Nephron (organoid): ENCODE results near the gene TOPBP1.

Source experiments
- H3K27ac Mint-ChIP-seq, 3 experiments: 2 replicates each; pipeline ENCODE4 v1.8.0; 2020; ENCODE audit warnings: mixed read lengths in 3 of 3, mild to moderate bottlenecking in 2 of 3, moderate library complexity in 1 of 3
- H3K27me3 Mint-ChIP-seq: 2 replicates; pipeline ENCODE4 v1.8.0; 2021; ENCODE audit warnings: low read depth, mild to moderate bottlenecking, moderate library complexity, mixed read lengths
- H3K36me3 Mint-ChIP-seq: 2 replicates; pipeline ENCODE4 v1.8.0; 2020; ENCODE audit warnings: low read depth, mixed read lengths
- H3K4me1 Mint-ChIP-seq: 2 replicates; pipeline ENCODE4 v1.8.0; 2020; ENCODE audit warnings: mixed read lengths
- H3K4me3 Mint-ChIP-seq, 3 experiments: 2 replicates each; pipeline ENCODE4 v1.8.0; 2020; ENCODE audit warnings: mild to moderate bottlenecking in 3 of 3, mixed read lengths in 3 of 3, moderate library complexity in 2 of 3
- H3K9me3 Mint-ChIP-seq: 2 replicates; pipeline ENCODE4 v1.8.0; 2020; ENCODE audit warnings: mixed read lengths
- TF ChIP-seq, protein P1 (sequence below), 3 experiments: fragments of 200-600 bp; sonication (generic); IDR thresholded peaks; one replicate each; pipeline ENCODE4 v1.5.0; 2021; ENCODE audit warnings: antibody characterized with exemption in 3 of 3; ENCODE audit not compliant: unreplicated experiment in 3 of 3

Gene TOPBP1

DNA sequence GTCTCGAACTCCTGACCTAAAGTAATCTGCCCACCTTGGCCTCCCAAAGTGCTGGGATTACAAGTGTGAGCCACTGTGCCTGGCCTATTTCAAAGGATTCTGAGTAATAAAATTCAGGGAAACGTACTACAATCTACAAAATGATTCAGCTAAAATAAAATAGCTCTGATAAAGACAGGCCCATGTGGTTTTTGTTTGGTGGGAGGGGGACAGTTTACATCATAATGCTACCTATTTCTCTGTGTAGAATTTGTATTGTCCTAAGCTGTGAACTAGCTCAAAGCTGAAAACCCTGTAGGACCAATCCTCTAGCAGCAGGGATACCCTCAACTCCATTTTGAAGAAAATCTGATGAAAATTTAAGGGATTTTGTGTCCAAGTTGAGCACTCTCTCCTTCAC lies 62.5 kb downstream of the TOPBP1 start:
- H3K4me3 Mint-ChIP-seq, result no peak overlapping the region
- peaks cover 9% of the 10 kb centered on the region for H3K4me1 Mint-ChIP-seq
- peaks cover 16% of the 10 kb centered on the region for H3K36me3 Mint-ChIP-seq
- no peaks in the 10 kb centered on the region for H3K27me3 Mint-ChIP-seq
- H3K9me3 Mint-ChIP-seq, result no peaks in the 10 kb centered on the region
- TF ChIP-seq, protein P1, sequence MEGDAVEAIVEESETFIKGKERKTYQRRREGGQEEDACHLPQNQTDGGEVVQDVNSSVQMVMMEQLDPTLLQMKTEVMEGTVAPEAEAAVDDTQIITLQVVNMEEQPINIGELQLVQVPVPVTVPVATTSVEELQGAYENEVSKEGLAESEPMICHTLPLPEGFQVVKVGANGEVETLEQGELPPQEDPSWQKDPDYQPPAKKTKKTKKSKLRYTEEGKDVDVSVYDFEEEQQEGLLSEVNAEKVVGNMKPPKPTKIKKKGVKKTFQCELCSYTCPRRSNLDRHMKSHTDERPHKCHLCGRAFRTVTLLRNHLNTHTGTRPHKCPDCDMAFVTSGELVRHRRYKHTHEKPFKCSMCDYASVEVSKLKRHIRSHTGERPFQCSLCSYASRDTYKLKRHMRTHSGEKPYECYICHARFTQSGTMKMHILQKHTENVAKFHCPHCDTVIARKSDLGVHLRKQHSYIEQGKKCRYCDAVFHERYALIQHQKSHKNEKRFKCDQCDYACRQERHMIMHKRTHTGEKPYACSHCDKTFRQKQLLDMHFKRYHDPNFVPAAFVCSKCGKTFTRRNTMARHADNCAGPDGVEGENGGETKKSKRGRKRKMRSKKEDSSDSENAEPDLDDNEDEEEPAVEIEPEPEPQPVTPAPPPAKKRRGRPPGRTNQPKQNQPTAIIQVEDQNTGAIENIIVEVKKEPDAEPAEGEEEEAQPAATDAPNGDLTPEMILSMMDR (IDR thresholded peaks at IDR 0.05; ENCODE audit: unreplicated experiment in 3 of 3), result no peak
- no peak overlapping the region for H3K27ac Mint-ChIP-seq

DNA sequence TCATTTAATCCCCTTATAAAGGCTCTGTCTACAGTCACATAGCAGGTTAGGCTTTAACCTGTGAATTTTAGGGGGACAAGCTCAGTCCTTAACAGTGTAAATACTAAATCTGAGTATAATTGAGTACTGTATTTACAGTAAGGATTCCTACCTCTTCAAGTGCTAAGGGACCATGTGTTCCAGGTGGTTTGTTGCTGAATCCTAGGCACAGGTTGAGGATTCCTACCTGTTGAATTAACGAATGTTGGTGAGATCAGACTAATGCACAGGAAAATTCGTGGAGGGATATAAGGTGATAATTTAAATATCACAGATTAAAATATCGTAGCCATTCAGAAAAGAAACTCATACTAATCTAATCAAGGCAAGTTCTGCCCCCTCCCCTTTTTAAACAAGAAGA lies 63.3 kb downstream of the TOPBP1 start:
- H3K27me3 Mint-ChIP-seq, result no peaks in the 10 kb centered on the region

DNA sequence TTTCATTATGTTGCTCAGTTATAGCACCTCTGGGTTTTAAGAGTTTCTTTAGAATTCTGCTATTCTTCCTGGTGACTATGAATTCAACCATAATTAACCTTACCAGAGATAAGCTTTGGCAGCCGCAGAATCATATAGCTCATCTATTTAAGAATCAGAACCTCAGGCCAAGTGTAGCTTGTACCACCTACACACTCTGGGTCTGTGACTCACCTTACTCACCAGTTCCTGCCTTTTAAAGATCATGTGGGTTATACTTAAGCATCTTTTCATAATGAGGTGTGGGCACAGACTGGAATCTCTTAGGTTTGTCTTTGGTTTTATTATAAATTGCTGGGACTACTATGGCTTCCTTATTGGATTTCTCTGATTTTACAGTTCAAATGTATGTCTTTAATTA lies 66.4 kb downstream of the TOPBP1 start:
- TF ChIP-seq, protein P1 (IDR thresholded peaks at IDR 0.05; ENCODE audit: unreplicated experiment in 3 of 3), result no peak
- H3K36me3 Mint-ChIP-seq, result peaks cover 13% of the 10 kb centered on the region
- H3K4me1 Mint-ChIP-seq, result peaks cover 9% of the 10 kb centered on the region
- no peaks in the 10 kb centered on the region for H3K27me3 Mint-ChIP-seq
- no peaks in the 10 kb centered on the region for H3K9me3 Mint-ChIP-seq
- H3K27ac Mint-ChIP-seq, result peak overlapping the region in 2 of 3 experiments; percentile 0 to 71
- H3K4me3 Mint-ChIP-seq, result no peak overlapping the region

More for the DNA sequence above, 63.3 kb downstream of the TOPBP1 start:
- H3K27ac Mint-ChIP-seq, result no peak overlapping the region
- no peak overlapping the region for H3K4me3 Mint-ChIP-seq
- no peaks in the 10 kb centered on the region for H3K9me3 Mint-ChIP-seq
- TF ChIP-seq, protein P1 (IDR thresholded peaks at IDR 0.05; ENCODE audit: unreplicated experiment in 3 of 3), result no peak
- H3K4me1 Mint-ChIP-seq, result peaks cover 9% of the 10 kb centered on the region
- peaks cover 15% of the 10 kb centered on the region for H3K36me3 Mint-ChIP-seq

DNA sequence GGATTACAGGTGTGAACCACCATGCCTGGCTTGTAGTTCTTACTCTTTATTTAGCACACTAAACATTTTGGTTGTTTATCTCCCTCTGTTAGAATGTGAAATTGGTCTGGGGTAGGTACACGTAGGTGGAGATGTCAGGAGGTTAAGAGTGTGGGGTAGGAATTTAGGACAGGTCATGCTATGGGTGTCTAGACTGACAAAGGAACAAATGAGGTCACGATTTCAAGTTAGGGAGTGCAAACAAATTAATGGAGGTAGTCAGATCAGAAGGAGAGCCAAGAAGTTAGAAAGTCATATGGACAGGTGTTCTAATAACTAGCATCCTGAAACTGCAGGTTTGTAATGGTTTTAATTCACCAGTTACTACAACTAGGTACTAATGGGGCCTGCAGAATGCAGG lies 68.5 kb downstream of the TOPBP1 start:
- Mint-ChIP-seq H3K36me3 (peaks cover 28% of the 10 kb centered on the region), H3K27me3 (no peaks in the 10 kb centered on the region), H3K27ac (no peak overlapping the region), H3K4me1 (peaks cover 9% of the 10 kb centered on the region), H3K4me3 (no peak overlapping the region), H3K9me3 (no peaks in the 10 kb centered on the region)
- TF ChIP-seq, protein P1 (IDR thresholded peaks at IDR 0.05; ENCODE audit: unreplicated experiment in 3 of 3), result no peak

DNA sequence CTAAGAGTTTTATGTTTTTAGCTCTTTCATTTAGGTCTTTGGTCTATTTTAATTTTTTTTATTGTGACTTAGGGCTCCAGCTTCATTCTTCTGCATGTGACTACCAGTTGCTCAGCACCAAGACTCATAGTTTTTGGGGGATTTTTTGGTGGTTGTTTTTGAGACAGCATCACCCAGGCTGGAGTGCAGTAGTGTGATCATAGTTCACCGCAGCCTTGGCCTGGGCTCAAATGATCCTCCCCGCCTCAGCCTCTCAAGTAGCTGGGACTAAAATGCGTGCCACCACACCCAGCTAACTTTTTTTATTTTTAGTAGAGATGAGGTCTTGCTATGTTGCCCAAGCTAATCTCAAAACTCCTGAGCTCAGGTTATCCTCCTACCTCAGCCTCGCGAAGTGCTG lies 68.9 kb downstream of the TOPBP1 start:
- Mint-ChIP-seq H3K9me3 (no peaks in the 10 kb centered on the region), H3K4me3 (no peak overlapping the region), H3K27me3 (no peaks in the 10 kb centered on the region), H3K36me3 (peaks cover 31% of the 10 kb centered on the region), H3K27ac (no peak overlapping the region), H3K4me1 (peaks cover 9% of the 10 kb centered on the region)
- TF ChIP-seq, protein P1 (IDR thresholded peaks at IDR 0.05; ENCODE audit: unreplicated experiment in 3 of 3), result no peak

DNA sequence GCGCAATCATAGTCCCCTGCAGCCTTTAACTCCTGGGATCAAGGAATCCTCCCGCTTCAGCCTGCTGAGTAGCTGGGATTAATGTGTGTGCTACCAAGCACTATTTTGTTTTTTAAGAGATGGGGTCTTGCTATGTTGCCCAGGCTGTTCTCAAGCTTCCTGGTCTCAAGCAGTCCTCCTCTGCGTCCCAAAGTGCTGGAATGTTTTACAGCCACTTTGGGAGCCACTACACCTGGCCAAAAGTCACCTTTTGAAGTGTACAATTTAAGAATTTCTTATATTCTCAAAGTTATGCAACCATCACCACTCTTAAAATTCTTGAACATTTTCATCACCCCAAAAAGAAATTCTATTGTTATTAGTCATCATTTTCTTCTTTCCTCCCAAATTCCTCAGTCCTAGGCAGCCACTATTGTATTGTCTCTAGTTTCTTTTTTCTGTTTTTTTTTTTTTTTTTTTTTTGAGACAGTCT lies 70.4 kb downstream of the TOPBP1 start:
- TF ChIP-seq, protein P1 (IDR thresholded peaks at IDR 0.05; ENCODE audit: unreplicated experiment in 3 of 3), result no peak
- no peaks in the 10 kb centered on the region for H3K9me3 Mint-ChIP-seq
- H3K4me1 Mint-ChIP-seq, result peaks cover 9% of the 10 kb centered on the region
- H3K36me3 Mint-ChIP-seq, result peaks cover 43% of the 10 kb centered on the region
- no peak overlapping the region for H3K4me3 Mint-ChIP-seq
- no peaks in the 10 kb centered on the region for H3K27me3 Mint-ChIP-seq
- no peak overlapping the region for H3K27ac Mint-ChIP-seq
